GM21381 (cell line): ENCODE data around the gene C19orf47.
"Not testable (repeated sequence)": the region's sequence is repeated elsewhere in the genome, so short reads cannot be mapped to it uniquely, and the experiment has no call there.

Experiments
- ATAC-seq: cut with Tn5 transposase; IDR thresholded peaks from one replicate; pipeline ENCODE4 v1.9.1; 2021; ENCODE audit warnings: mild to moderate bottlenecking, moderate library complexity; ENCODE audit not compliant: unreplicated experiment

C19orf47 gene

GRCh38 chr19:40377876-40378385 lies 29.7 kb upstream of the C19orf47 start:
- no peak for ATAC-seq

GRCh38 chr19:40376286-40376862 lies 28.2 kb upstream of the C19orf47 start:
- no peak for ATAC-seq

- no peak for ATAC-seq
These were observed 25.9 kb upstream of the C19orf47 start for GRCh38 chr19:40374084-40374483.

GRCh38 chr19:40371802-40372122 lies 23.6 kb upstream of the C19orf47 start:
- ATAC-seq, result no peak

- ATAC-seq, result no peak
These were observed 23.0 kb upstream of the C19orf47 start for GRCh38 chr19:40370997-40371801.

- ATAC-seq, result not testable (repeated sequence)
These were observed 22.1 kb upstream of the C19orf47 start for GRCh38 chr19:40370253-40370652.

GRCh38 chr19:40369797-40370196 lies 21.6 kb upstream of the C19orf47 start:
- ATAC-seq, result no peak

GRCh38 chr19:40367577-40368434 lies 19.6 kb upstream of the C19orf47 start:
- no peak for ATAC-seq

- ATAC-seq, result no peak
These were observed 18.7 kb upstream of the C19orf47 start for GRCh38 chr19:40366697-40367561.

- ATAC-seq, result no peak
These were observed 17.6 kb upstream of the C19orf47 start for GRCh38 chr19:40365613-40366401.

GRCh38 chr19:40365010-40365409 lies 16.8 kb upstream of the C19orf47 start:
- no peak for ATAC-seq

GRCh38 chr19:40363069-40363468 lies 14.9 kb upstream of the C19orf47 start:
- ATAC-seq, result no peak

GRCh38 chr19:40362160-40362559 lies 14.0 kb upstream of the C19orf47 start:
- ATAC-seq, result no peak

GRCh38 chr19:40360708-40361241 lies 12.6 kb upstream of the C19orf47 start:
- no peak for ATAC-seq

GRCh38 chr19:40360020-40360707 lies 12.0 kb upstream of the C19orf47 start:
- no peak for ATAC-seq

- ATAC-seq, result no peak
These were observed 10.6 kb upstream of the C19orf47 start for GRCh38 chr19:40358773-40359172.

GRCh38 chr19:40357640-40358039 lies 9.4 kb upstream of the C19orf47 start:
- no peak for ATAC-seq

- no peak for ATAC-seq
These were observed 8.7 kb upstream of the C19orf47 start for GRCh38 chr19:40356681-40357595.
